Activated CD4-positive, alpha-beta T cell treated with anti-CD3 and anti-CD28 coated beads, Interleukin-2, amount 50 U/mL, for 1 hour (primary cell): ENCODE data around the gene BAIAP2L1.
A peak's percentile ranks its signal among the peaks of the same experiment; 100 is the strongest.
"Not testable (repeated sequence)": the region's sequence is repeated elsewhere in the genome, so short reads cannot be mapped to it uniquely, and the experiment has no call there.

Source experiments
- DNase-seq: peaks from one replicate; pipeline ENCODE4 v3.0.0-alpha.2; 2020

BAIAP2L1 gene

DNA sequence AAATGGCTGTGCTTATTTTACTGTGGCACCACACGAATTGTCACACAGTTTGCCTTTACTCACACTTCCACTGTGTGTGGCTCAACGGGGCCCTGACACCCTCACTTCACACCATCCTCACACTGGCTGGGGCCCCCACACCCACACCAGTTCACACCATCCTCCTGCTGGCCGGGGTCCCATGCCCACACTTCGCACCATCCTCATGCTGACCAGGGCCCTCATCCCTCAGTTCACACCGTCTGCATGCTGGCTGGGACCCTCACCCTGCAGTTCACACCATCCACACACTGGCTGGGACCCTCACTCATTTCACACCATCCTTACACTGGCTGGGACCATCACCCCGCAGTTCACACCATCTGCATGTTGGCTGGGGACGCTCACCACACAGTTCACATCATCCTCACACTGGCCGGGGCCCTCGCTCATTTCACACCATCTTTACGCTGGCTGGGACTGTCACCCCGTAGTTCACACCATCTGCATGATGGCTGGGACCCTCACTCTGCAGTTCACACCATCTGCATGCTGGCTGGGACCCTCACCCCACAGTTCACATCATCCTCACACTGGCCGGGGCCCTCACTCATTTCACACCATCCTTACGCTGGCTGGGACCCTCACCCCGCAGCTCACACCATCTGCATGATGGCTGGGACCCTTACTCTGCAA, 83.4 kb downstream of the BAIAP2L1 start:
- no peak for DNase-seq

DNA sequence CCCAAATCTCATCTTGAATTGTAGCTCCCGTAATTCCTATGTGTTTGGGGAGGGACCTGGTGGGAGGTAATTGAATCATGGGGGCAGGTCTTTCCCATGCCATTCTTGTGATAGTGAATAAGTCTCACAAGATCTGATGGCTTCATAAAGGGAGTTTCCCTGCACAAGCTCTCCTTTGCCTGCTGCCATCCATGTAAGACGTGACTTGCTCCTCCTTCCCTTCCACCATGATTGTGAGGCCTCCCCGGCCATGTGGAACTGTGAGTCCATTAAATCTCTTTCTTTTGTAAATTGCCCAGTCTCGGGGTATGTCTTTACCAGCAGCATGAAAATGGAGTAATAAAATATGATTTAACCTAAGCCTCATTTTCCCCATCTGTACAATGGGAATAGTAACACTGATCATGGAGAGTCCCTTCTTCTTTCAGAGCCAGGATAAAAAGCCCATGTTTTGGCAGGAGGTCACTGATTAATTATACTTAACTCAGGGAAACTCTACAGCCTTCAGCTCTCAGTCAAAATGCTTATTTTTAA, 84.8 kb downstream of the BAIAP2L1 start:
- not testable (repeated sequence) for DNase-seq

DNA sequence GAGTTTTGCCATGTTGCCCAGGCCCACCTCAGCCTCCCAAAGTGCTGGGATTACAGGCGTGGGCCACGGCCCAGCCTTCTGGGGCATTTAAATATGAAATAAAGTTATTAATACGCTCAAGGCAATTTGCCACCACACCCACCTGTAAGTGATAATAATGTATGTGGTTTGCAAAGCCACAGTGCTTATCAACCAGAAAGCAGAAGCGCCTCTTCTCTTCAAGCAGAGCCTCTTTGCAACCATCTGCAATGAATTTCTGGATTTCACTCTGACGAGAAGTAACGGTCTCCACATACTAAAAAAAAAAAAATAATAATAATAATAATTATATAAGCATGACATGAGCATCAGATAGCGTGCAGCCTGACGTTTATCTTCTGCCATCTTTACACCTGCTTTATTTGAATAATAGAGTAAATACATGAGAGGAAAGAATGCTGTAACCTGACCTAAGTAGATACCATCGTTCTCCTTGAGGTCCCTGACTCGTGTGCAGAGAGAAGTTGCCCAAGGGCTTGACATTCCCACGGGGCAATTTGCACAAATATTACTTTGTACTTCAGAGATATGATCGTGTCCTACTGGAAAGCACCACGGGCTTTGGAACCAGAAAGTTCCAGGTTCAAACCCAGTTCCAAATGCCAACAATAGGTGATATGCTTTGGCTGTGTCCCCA, 85.4 kb downstream of the BAIAP2L1 start:
- no peak for DNase-seq

DNA sequence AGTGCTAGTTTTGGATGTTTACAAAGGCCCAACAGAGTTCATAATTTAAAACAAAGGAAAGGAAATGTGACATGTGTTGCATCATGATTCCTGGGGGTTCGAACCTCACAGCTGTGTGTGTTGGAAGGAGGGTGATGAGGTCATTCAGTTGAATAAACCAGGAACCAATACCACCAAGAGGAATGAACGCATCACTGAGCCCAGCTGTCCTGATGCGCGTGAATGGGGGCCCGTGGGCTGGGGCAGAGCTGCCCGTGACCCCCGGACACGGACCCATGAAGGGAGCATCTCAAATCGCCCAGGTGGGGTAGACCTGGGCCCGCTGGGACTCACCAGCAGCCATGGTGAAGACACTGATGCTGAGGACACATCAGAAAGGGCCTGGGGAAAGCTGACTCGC, 86.4 kb downstream of the BAIAP2L1 start:
- no peak for DNase-seq

DNA sequence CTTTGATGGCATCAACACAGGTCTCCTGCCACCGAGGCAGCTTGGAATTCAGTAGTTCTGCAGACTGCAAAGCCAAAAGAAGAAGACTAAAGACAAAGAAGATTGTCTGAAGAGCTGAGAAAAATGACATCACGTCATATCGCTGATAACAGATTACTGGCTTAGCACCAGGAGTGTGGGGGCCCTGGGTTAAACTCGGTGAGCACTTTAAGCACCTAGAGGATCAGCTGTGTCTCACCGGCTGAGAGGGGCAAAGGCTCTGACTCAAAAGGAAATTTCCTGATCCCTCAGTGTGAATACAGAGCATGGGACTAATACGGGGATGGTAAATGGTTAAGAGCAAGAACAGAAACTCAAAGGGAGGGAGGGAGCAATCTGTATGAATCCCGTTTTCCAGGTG, 88.7 kb downstream of the BAIAP2L1 start:
- DNase-seq, result no peak

DNA sequence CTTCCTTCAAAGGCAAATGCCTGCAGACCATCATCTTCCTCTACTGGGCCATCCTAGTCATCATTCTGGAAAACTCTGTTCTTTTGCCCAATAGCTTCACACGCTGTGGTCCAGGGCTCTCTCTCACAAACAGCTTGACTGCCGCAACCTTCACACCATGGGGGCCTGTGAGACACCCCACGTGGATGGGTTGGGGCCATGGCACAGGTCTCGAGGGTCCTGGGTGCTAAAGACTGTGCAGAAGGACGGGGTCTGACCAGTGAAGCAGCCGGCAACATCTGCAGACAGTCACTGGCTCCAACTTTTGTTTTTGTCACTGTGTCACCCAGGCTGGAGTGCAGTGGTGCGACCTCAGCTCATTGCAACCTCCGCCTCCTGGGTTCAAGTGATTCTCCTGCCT, 91.3 kb downstream of the BAIAP2L1 start:
- DNase-seq, result no peak

DNA sequence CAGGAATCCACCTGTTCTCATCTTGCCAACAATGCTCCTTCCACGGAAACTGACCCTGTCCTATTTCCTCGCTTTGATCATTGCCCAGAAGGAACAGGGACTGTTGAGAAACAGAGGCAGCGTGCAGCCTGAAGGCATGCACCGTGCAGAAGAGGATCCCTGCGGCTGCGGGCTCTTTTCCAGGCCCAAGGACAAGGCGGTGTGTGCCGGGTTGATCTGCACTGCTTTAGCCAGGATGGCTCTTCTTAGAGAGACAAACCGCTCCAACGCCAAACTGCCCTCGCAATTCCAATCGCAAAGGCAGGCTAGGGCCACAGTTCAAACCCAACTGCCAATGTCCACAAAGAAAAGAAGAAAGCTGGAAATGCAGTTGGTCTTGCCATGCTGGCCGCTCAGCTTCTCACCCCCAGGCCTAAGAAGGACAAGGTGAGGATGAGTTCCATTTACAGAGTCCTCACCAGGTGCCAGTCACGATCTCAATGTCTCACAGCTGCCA, 92.9 kb downstream of the BAIAP2L1 start:
- DNase-seq, result no peak

DNA sequence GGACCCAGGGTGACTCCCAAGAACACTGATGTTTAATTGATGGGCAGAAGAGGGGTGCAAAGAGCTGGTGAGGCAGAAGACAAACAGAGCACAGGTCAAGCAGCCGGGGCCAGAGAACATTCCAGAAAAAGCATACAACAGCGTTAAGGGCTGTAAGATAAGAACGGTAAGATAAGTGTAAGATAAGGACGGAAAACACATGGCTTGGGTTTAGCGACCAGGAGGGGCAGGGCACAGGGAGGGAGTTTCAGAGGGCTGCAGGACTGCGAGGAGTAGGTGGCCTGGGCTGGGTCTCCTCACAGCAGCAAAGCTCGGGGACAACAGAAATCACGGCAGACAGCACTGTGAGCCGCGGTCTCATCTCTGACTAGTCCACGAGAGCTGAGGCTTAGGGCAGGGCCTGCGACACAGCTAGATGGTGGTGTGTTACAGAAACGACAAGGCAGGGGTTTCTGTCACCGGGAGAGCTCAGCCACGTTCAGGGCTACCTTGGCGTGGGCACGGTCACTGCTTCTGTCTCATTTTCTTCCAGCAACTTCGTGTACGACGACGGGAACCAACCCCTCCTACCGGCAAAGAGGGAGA, 94.8 kb downstream of the BAIAP2L1 start:
- no peak for DNase-seq

DNA sequence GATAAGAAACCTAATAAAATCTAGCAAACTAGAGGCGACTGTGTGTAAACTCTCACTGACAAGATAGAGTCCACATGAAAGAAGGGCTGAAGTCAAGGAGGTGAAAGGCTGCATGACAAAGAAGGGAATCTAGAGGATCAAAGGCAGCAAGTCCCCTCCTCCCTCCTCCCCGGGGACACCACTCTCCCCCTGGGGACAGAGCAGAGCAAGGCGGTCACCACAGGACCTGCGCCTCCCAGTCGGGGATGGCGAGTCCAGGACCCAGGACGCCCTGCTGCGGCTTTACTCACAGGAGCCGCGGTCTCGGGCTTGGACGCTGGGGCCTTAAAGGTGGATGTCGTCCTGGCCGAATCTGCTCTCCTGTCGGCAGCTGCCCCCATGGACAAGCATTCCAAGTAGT, 97.0 kb downstream of the BAIAP2L1 start:
- DNase-seq, result no peak

DNA sequence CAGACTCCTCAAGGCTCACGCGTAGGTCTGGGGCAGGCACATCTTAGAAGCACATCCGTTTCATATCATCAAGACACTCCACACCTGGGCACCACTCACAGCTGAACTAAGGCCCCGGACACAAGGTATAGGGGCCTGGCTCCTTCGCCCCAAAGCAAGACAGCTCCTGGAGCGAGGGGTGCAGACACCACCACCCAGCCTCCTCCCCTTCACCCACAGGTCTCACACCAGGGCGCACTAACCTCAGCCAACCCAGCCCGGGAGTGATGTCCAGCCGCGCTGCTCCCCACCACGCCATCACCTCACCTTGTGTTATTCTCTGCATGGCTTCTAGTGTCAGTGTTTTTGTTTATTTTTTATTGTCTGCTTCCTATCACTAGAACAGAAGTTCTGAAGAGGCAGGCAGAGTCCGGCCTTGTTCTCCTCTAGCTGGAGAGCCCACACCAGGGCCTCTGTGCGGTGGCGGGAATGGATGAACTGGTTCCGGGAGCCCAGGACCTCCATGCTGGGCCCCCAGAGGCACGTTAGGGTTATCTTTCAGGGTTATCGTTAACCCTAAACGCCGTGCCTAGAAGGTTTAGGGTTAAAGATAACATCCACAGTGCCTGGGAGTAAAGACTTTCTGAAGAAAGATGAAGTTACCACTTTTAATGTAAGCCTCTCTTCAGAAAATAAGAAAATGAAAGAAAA, 97.6 kb downstream of the BAIAP2L1 start:
- no peak for DNase-seq

DNA sequence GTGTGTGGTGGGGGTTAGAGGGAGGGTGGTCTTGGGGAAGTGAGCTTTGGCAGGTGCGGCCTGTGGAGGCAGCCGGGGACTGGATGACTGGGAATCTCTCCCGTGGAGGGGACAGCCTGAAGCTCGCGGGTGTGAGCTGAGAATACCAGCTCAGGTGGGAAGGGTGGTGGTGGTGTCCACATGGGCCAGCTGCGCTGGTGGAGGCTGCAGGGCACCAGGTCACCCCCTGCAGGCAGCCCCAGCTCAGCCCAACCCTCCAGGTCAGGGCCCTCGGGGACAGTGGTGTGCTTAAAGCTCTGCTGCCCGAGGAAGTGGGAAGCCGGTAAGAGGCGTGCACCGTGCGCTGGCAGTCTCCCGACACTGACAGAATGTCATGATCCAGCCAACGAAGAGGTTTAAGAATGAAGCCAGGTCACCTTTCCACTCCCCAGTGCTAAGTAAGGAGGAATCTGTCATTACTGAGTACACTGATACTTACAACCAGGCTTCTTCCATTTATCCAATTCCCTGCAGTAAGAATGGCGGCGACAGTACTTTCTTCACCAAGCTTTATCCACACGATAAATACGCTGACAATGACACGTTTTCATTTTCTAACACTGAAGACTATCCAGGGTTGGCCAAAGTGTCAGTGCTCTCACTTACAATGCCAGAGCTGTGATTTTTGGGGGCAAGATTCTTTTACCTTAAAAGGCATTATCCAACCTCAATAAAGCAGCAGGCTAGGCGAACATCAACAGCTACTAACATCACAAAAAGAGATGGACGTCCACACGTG, 99.0 kb downstream of the BAIAP2L1 start:
- no peak for DNase-seq

DNA sequence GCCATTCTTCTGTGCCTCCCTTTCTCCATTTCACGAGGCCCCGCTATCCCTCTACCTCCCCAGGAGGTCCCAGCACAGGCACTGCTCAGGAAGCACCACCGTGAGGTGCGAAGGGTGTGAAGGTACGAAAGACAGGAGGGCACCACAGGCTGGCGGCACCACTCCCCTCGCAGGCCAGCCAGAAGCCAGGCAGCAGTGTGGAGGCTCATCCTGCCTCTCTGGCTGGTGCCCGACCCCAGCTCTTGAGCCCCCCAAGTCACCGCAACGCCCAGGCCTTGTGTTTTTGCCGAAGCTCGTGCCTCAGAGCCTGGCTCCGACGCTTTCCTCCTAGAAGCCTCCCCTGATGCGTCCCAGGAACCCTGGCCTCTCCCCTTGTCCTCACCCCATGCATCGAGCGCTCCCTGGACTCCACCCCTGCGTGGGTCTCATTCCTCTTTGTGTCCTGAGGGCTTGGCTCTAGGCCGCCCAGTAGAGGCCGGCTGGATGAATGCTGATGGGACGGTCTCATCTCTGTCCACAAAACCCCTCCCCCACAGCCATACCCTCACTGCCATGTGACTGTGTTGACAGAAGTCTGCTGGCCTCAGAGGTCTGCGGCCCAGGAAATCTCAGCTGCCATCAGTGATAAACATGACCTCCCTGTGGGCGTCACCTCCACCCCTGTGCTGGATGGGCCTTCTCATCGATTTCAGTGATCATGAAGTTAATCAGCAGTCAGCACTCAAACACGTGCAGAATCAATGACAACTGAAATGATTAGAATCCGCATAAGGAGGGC, 100.1 kb downstream of the BAIAP2L1 start:
- no peak for DNase-seq

DNA sequence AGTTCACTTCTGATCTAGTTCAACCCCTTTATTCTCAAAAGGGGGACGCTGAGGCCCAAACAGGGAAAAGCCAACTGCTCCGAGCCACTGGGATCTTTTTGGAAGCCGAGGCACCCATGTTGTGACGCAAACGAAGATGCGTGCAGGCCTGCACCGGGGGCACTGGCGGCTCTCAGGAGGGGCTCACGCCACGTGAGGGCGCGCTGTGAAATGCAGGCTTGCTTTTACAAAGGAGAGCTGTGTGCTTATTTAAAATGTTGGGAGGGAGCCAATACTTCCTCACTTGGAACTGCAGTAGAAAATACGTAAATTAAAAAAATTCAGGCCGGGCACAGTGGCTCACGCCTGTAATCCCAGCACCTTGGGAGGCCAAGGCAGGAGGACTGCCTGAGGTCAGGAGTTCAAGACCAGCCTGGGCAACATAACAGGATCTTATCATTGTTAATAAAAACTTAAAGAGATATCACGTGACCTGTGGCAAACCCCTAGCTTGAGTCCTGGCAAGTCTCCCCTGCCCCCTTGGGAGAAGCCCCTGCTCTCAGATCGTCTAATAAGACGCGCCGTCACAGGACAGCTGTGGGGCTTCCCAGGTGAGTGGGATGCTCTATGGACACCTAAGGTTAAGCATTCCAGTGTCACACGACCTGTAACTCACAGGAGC, 103.1 kb downstream of the BAIAP2L1 start:
- DNase-seq, result no peak

DNA sequence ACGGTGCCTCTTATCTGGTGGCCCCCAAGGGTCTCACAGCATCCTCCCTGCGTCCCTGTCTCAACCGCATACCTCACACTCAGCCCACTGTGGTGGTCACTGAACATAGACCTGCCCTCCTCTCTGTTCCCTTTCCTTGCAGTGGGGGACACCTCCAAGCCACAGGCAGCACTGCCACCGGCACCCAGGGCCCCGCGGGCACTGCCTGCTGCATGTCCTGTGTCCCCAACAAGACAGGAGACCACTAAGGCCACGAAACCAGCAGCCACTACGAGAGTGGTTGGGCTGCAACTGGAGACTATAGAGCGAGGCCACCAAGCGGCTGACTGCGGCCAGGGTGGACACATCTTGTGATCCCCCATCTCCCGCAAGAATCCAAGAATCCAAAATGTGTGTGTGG, 104.1 kb downstream of the BAIAP2L1 start:
- DNase-seq, result no peak

DNA sequence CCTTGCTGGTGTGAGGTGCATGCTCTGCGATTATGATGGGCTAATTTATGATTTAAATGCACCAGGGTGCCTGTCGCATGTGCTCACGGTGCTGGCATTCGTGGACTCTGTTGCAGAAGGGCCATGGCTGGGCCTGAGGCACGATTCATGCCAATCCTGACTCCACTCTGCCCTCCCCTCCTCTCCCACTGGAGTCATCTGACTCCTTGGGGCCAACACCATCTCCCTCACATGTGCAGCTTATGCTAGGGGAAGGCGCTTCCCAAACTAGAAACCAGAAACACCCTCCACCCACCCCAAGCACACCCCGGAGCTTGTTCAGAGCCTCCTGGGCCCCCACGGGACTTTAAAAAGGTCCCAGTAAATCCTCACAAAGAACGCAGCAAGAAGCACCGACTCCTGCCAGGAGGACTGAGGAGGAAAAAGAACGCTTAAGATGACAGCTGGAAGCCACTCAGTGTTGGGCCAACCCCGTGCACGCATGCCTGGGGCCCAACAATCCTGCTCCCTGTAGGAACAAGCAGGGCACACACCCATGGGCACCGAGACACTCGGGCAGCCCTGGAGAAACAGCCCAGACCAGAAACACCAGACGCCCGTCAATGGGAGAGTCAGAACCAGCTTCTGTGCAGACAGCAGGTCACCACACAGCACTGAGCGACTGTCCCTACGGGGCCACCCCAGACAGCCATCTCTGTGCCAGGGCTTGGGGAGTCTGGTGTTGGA, 105.3 kb downstream of the BAIAP2L1 start:
- no peak for DNase-seq

DNA sequence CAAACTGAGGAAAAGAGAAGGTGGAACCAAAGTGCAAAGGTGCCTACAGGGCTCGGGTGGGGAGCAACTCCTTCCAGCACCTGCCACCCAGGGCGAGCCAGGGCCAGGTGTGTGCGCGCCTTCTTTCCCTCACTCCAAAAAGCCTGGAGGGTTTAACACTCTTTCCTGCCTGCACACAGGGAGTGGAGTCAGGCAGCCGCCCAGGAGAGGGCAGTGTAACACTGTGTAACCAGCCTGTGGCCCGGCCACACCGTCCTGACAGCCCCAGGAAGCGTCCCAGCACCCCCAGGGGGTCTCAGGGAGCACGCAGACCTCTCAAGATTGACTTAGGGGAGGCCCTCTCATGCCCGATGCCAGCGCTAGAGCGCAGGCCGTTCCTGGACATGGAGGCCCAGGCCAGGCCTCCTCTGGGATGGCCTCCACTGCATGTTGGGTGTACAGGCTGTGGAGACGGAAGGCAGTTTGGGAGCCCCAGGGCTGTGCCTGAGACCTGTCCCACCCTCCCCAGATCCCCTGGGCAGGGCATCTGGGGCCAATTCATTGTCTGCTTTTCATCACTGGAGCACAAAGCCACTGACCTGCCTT, 106.0 kb downstream of the BAIAP2L1 start:
- DNase-seq, result peak; percentile 21

DNA sequence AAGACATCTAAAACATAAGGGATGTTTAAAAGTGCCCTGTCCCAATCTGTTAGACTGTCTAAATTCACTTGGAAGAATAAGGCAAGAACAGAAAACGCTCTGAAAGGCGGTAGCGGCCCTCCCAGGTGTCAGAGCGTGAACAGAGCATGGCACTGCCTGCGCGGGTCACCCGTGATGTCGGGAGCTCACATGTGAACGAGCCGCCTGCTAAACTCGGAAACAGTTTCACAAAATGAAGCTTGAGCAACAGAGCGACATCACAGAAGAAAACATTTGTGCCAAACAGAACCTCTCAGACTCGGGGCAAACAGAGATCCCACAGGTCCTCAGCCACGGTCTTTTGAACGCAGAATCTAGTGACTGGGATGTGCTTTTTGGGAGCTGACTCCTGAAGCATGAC, 106.6 kb downstream of the BAIAP2L1 start:
- DNase-seq, result no peak

DNA sequence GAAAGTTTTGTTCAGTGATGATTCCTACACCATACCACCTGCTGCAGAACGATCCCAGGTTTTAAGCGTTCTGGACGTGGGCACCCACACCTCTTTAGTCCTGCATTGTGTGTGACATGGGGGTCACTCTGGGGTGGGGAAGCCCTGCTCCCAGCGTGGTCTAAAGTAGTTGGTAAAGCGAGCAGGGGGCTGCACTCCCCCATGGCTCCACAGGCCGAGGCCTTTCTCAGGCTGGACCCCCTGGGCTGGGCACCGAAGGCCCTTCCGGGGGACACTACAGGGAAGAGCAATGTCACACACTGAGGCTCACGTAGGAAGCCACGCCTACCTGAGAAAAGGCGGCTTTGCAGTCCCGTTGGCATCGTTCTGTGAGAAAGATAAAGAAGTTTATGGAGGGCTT, 107.1 kb downstream of the BAIAP2L1 start:
- DNase-seq, result no peak

DNA sequence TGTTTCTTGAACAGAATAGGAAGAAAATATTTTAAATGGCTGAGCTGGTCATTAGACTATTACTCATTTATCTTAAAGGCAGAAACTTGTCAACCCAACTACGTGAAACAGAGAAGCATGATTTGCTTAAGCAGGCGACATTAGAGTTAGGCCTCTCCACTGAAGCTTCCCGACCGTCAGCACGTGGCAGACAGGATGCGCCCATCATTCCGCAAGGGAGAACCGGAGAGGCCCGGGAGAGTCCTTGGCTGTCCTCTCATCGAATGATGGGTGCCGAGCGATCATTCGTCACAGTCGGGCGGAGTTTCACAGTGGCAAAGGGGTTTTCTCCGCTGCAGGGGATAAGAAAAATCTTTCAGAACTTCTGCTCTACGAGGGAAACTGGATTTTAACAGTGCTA, 107.6 kb downstream of the BAIAP2L1 start:
- DNase-seq, result no peak

DNA sequence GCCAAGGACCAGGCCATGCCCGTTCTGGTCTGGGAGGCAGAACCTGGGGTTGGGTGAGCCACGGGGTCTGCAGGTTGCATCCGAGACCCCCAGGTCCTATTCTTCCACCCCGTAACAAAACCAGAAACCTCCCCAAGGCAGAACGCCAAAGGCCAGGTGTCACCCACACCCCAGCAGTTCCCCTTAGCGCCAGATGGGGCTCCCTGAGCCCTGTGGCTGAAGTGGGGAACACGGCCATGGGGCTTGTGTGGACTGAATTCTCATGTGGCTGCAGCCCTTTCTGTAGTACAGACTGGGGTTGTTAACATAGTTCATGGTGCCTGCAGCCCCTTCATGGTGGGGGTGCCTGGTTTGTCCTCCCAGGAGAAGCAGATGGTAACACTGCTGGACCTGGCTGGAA, 109.2 kb downstream of the BAIAP2L1 start:
- DNase-seq, result no peak
